WTC11 (cell line): ENCODE measurements around the gene ZNF423. TPM values are rescaled to one million over a fixed set of nuclear protein-coding genes. Genes with fewer than 3 reads are reported as not detected.
A peak's percentile ranks its signal among the peaks of the same experiment; 100 is the strongest.

Source experiments
- ATAC-seq: fragments of 200-7000 bp; cut with Tn5 transposase; 2 replicates; pipeline ENCODE4 v1.10.0; 2021; ENCODE audit warnings: mild to moderate bottlenecking, moderate library complexity
- CTCF ChIA-PET: fragments of 300-600 bp; sonication (Branson Sonifier 250); formaldehyde crosslinking; loops from one replicate; lab custom pipeline; 2021; ENCODE audit warnings: antibody characterized with exemption; lab: Charles Lee
- POLR2A ChIA-PET: fragments of 350-600 bp; sonication (Branson Sonifier 250); formaldehyde crosslinking; loops from one replicate; lab custom pipeline; 2021; ENCODE audit warnings: antibody characterized with exemption; lab: Charles Lee
- DNase-seq: peaks from one replicate; pipeline ENCODE4 v3.0.0; 2021; ENCODE audit warnings: low spot score
- H3K27ac Mint-ChIP-seq: 2 replicates; pipeline ENCODE4 v1.8.0; 2021; ENCODE audit warnings: mixed read lengths
- H3K27me3 Mint-ChIP-seq: 2 replicates; pipeline ENCODE4 v1.8.0; 2021; ENCODE audit warnings: low read depth, mild to moderate bottlenecking, moderate library complexity, mixed read lengths
- H3K36me3 Mint-ChIP-seq: 2 replicates; pipeline ENCODE4 v1.8.0; 2021; ENCODE audit warnings: mixed read lengths
- H3K4me1 Mint-ChIP-seq: 2 replicates; pipeline ENCODE4 v1.8.0; 2022; ENCODE audit warnings: mixed read lengths
- H3K4me3 Mint-ChIP-seq: 2 replicates; pipeline ENCODE4 v1.8.0; 2021; ENCODE audit warnings: mild to moderate bottlenecking, moderate library complexity, mixed read lengths
- H3K9me3 Mint-ChIP-seq: 2 replicates; pipeline ENCODE4 v1.8.0; 2021; ENCODE audit warnings: mixed read lengths
- ATF2 ChIP-seq: sonication (generic); formaldehyde crosslinking; IDR thresholded peaks from 2 replicates; pipeline ENCODE4 v1.8.1; 2022; ENCODE audit warnings: low read depth, missing genetic modification reagents, borderline replicate concordance
- CREB1 ChIP-seq: sonication (generic); formaldehyde crosslinking; IDR thresholded peaks from 2 replicates; pipeline ENCODE4 v1.8.0; 2023; ENCODE audit warnings: mild to moderate bottlenecking, missing genetic modification reagents
- EMX1 ChIP-seq: fragments of 250-450 bp; sonication (Bioruptor Pico); IDR thresholded peaks from 2 replicates; pipeline ENCODE4 v1.8.0; 2021; ENCODE audit warnings: mild to moderate bottlenecking
- JAZF1 ChIP-seq: fragments of 250-450 bp; sonication (Bioruptor Pico); IDR thresholded peaks from 2 replicates; pipeline ENCODE4 v1.9.0; 2021; ENCODE audit warnings: moderate library complexity, mild to moderate bottlenecking, inconsistent platforms
- JUN ChIP-seq: sonication (generic); formaldehyde crosslinking; IDR thresholded peaks from 2 replicates; pipeline ENCODE4 v1.8.0; 2023; ENCODE audit warnings: mild to moderate bottlenecking, missing genetic modification reagents
- MLX ChIP-seq: sonication (generic); formaldehyde crosslinking; IDR thresholded peaks from 2 replicates; pipeline ENCODE4 v1.8.1; 2023; ENCODE audit warnings: mild to moderate bottlenecking, missing genetic modification reagents, moderate library complexity
- PRRX2 ChIP-seq: fragments of 250-450 bp; sonication (Bioruptor Pico); IDR thresholded peaks from 2 replicates; pipeline ENCODE4 v1.8.0; 2021; ENCODE audit warnings: mild to moderate bottlenecking
- RORB ChIP-seq: fragments of 250-450 bp; sonication (Bioruptor Pico); IDR thresholded peaks from 2 replicates; pipeline ENCODE4 v1.9.0; 2021; ENCODE audit warnings: mild to moderate bottlenecking
- SMAD3 ChIP-seq: sonication (generic); formaldehyde crosslinking; IDR thresholded peaks from 2 replicates; pipeline ENCODE4 v1.8.0; 2022; ENCODE audit warnings: missing genetic modification reagents, mild to moderate bottlenecking, borderline replicate concordance
- SMAD4 ChIP-seq: sonication (generic); formaldehyde crosslinking; IDR thresholded peaks from 2 replicates; pipeline ENCODE4 v1.8.0; 2022; ENCODE audit warnings: mild to moderate bottlenecking, missing genetic modification reagents
- SP1 ChIP-seq: sonication (generic); formaldehyde crosslinking; conservative IDR thresholded peaks from 2 replicates; pipeline ENCODE4 v1.8.1; 2022; ENCODE audit warnings: missing genetic modification reagents
- ZNF425 ChIP-seq: fragments of 250-450 bp; sonication (Bioruptor Pico); conservative IDR thresholded peaks from 2 replicates; pipeline ENCODE4 v1.9.0; 2021; ENCODE audit warnings: mild to moderate bottlenecking
- ZNF512 ChIP-seq: sonication (generic); formaldehyde crosslinking; IDR thresholded peaks from 2 replicates; pipeline ENCODE4 v1.8.1; 2022; ENCODE audit warnings: missing genetic modification reagents, borderline replicate concordance
- total RNA-seq: library from RNA; stranded (reverse); gene quantifications from 3 replicates; pipeline ENCODE4 v1.2.3, GENCODE V29; 2021

The ZNF423 gene
- total RNA-seq, 1 experiment from 2014 or later, result 38.8 TPM

GRCh38 chr16:49592546-49593423 is 263.1 kb downstream of the ZNF423 start (continued):
- no peak for TF ChIP-seq SP1 (CRISPR knock-in tag)

- Mint-ChIP-seq H3K27ac (0 out of 2 replicates have a peak overlapping the region, but pooled peaks have one; percentile 11), H3K9me3 (peaks cover 6% of the 10 kb centered on the region), H3K36me3 (no peaks in the 10 kb centered on the region), H3K27me3 (no peaks in the 10 kb centered on the region; the same call in 1 of the 2 replicates), H3K4me3 (no peak overlapping the region), H3K4me1 (peaks cover 53% of the 10 kb centered on the region)
- ATAC-seq (no peak), DNase-seq (peak; percentile 5)
- ChIA-PET CTCF (interaction anchor here (1.0 to 2.7 kb wide), 2 partner anchors 23 to 34 kb away, joined by 3 to 20 read pairs; no protein-coding TSS in a partner anchor), POLR2A (interaction anchor here (0.5 kb wide), 1 partner anchor 186 kb away, joined by 3 read pairs; no protein-coding TSS in a partner anchor)
- TF ChIP-seq MLX (no peak), SMAD4 (CRISPR knock-in tag) (no peak), PRRX2 (CRISPR knock-in tag) (no peak), ZNF425 (CRISPR knock-in tag) (no peak), JUN (CRISPR knock-in tag) (no peak), SMAD3 (no peak), ATF2 (no peak), ZNF512 (CRISPR knock-in tag) (no peak), CREB1 (CRISPR knock-in tag) (no peak), JAZF1 (CRISPR knock-in tag) (no peak), RORB (CRISPR knock-in tag) (no peak)
Observed at GRCh38 chr16:49590166-49590871, 265.6 kb downstream of the ZNF423 start.

- Mint-ChIP-seq H3K4me1 (peaks cover 51% of the 10 kb centered on the region), H3K4me3 (no peak overlapping the region), H3K9me3 (peaks cover 6% of the 10 kb centered on the region), H3K27ac (peak overlapping the region; percentile 78), H3K36me3 (no peaks in the 10 kb centered on the region), H3K27me3 (no peaks in the 10 kb centered on the region; the same call in 1 of the 2 replicates)
- CTCF ChIA-PET, result interaction anchor here (0.9 to 2.7 kb wide), 7 partner anchors 23 to 287 kb away, joined by 3 to 20 read pairs (median 3); no protein-coding TSS in a partner anchor
- TF ChIP-seq EMX1, result no peak
- DNase-seq, result peak; percentile 4
- POLR2A ChIA-PET, result no interaction called here
- ATAC-seq, result no peak
Observed at GRCh38 chr16:49589544-49590031, 266.3 kb downstream of the ZNF423 start.
